GM19351 (cell line): ENCODE measurements around the gene TTC14.
A peak's percentile ranks its signal among the peaks of the same experiment; 100 is the strongest.
"Not testable (repeated sequence)": the region's sequence is repeated elsewhere in the genome, so short reads cannot be mapped to it uniquely, and the experiment has no call there.

Experiments used
- ATAC-seq: cut with Tn5 transposase; IDR thresholded peaks from one replicate; pipeline ENCODE4 v1.9.1; 2021; ENCODE audit warnings: mild to moderate bottlenecking, moderate library complexity; ENCODE audit not compliant: unreplicated experiment

The TTC14 gene

GRCh38 chr3:180601688-180602666 is at the start of gene TTC14:
TSS of gene TTC14 (plus strand) at chr3:180602163. CDS start at chr3:180602262, 99 bp downstream.
- ATAC-seq, result peak; percentile 95

GRCh38 chr3:180563406-180563805 is 38.6 kb upstream of the TTC14 start:
- ATAC-seq, result no peak

- no peak for ATAC-seq
Measured at GRCh38 chr3:180564676-180565075, 37.3 kb upstream of the TTC14 start.

GRCh38 chr3:180570238-180570637 is 31.7 kb upstream of the TTC14 start:
- ATAC-seq, result no peak

- peak; percentile 75 for ATAC-seq
Measured at GRCh38 chr3:180571831-180572598, 29.9 kb upstream of the TTC14 start.

GRCh38 chr3:180575571-180575970 is 26.4 kb upstream of the TTC14 start:
- no peak for ATAC-seq

GRCh38 chr3:180580934-180581333 is 21.0 kb upstream of the TTC14 start:
- ATAC-seq, result no peak

GRCh38 chr3:180590396-180590795 is 11.6 kb upstream of the TTC14 start:
- ATAC-seq, result no peak

GRCh38 chr3:180593631-180594030 is 8.3 kb upstream of the TTC14 start:
- ATAC-seq, result not testable (repeated sequence)

- peak; percentile 66 for ATAC-seq
Measured at GRCh38 chr3:180594631-180595558, 7.1 kb upstream of the TTC14 start.

- ATAC-seq, result no peak
Measured at GRCh38 chr3:180595559-180595935, 6.4 kb upstream of the TTC14 start.

GRCh38 chr3:180600473-180600872 is 1.5 kb upstream of the TTC14 start:
- ATAC-seq, result no peak

GRCh38 chr3:180611006-180611405 is 9.0 kb downstream of the TTC14 start:
- ATAC-seq, result no peak

- ATAC-seq, result no peak
Measured at GRCh38 chr3:180612364-180612763, 10.4 kb downstream of the TTC14 start.

GRCh38 chr3:180615954-180616353 is 14.0 kb downstream of the TTC14 start:
- ATAC-seq, result no peak

- ATAC-seq, result no peak
Measured at GRCh38 chr3:180617049-180617448, 15.1 kb downstream of the TTC14 start.

- not testable (repeated sequence) for ATAC-seq
Measured at GRCh38 chr3:180618563-180618962, 16.6 kb downstream of the TTC14 start.

GRCh38 chr3:180619723-180620122 is 17.8 kb downstream of the TTC14 start:
- ATAC-seq, result no peak

GRCh38 chr3:180624714-180625113 is 22.8 kb downstream of the TTC14 start:
- peak; percentile 57 for ATAC-seq

- ATAC-seq, result peak; percentile 90
Measured at GRCh38 chr3:180626844-180627243, 24.9 kb downstream of the TTC14 start.

GRCh38 chr3:180630371-180630770 is 28.4 kb downstream of the TTC14 start:
- no peak for ATAC-seq
